ENCODE data around the gene MAPK11.

Gene MAPK11

DNA sequence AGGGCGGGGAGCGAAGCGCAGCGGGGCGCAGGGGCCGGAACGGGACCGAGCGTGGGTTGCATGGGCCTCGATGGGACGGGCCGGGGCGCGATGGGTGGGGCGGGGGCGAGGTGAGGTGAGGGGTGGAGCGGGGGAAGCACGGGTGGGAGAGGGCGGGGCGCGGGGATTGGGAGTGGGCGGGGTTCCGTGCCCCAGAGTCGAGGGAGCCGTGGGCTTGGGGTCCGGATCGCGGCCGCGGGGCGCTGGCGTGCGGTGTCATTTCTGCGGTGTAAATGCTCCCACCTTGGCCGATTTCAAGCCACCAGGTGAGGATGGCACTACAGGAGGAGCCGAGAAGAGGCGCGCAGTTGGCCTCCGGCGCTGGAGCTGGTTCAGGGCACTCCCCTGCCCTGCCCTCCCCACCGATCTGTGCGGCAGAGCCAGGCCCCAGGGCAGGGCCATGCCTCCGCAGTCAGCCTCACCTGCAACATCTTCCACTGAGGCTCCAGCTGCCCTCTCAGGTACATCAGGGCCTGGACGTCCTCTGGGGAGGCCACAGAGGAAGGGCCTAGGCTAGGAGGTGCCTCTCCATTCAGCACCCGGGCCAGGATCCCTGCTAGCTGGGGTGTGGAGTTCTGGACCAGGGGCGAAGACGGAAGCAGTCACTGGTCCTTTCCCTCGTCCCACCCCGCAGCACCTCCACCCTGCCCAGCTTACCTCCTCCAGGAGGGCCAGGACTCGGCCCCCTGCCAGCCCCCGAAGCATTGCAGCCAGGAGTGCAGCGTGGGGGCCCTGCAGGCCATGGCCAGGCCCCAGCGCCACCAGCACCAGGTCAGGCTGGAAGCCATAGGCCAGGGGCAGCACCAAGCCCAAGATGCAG is 24.7 kb downstream of the MAPK11 start:
- H2AFZ ChIP-seq (ENCODE audit: low read depth, low read length): peak overlapping the region; percentile 54
- H2BK120ac ChIP-seq (ENCODE audit: low read depth, low read length): peak overlapping the region; percentile 8
- DNase-seq: no peak
- WGBS: 22% methylated on average over 26 of the region's 53 CpGs
- H3K79me1 ChIP-seq (replicated peaks; ENCODE audit: low read length, poor library complexity, severe bottlenecking): peaks cover 37% of the 10 kb centered on the region
- H3K4me3 ChIP-seq (ENCODE audit: insufficient read depth in 1 of 2, low read depth in 1 of 2, low read length in 2 of 2): peak overlapping the region; percentile 92 to 93
- H2BK12ac ChIP-seq (ENCODE audit: low read length in 2 of 2): peak overlapping the region in 1 of 2 experiments; percentile 7
- H3K9ac ChIP-seq (ENCODE audit: low read length): peak overlapping the region; percentile 96
- peak overlapping the region; percentile 81 for H3K27ac ChIP-seq (ENCODE audit: low read length, poor library complexity, severe bottlenecking)
- no peaks in the 10 kb centered on the region for H3K9me3 ChIP-seq (ENCODE audit: control insufficient read depth, low read length)
- H3K14ac ChIP-seq (ENCODE audit: low read length in 2 of 2): peak overlapping the region in 1 of 2 experiments; percentile 93
- peak overlapping the region; percentile 94 for H4K8ac ChIP-seq (ENCODE audit: low read length)
- H3K4me2 ChIP-seq (ENCODE audit: low read length, poor library complexity, severe bottlenecking): peak overlapping the region; percentile 87
- H3K27me3 ChIP-seq (ENCODE audit: control insufficient read depth in 1 of 2, insufficient read depth in 1 of 2, low read length in 2 of 2): no peaks in the 10 kb centered on the region
- H3K4ac ChIP-seq (ENCODE audit: low read depth in 1 of 2, low read length in 2 of 2): peak overlapping the region; percentile 29 to 85
- H3K4me1 ChIP-seq (ENCODE audit: control insufficient read depth, insufficient read depth, low read depth, low read length): peaks cover 48% of the 10 kb centered on the region
- H3K36me3 ChIP-seq (ENCODE audit: control insufficient read depth in 1 of 2, insufficient read depth in 2 of 2, low read depth in 1 of 2, low read length in 2 of 2): peaks cover 26 to 51% of the 10 kb centered on the region in 2 experiments
- H4K91ac ChIP-seq (ENCODE audit: low read length): peak overlapping the region; percentile 93
- H3K23ac ChIP-seq (ENCODE audit: low read length in 2 of 2): no peak overlapping the region
- H2BK15ac ChIP-seq (ENCODE audit: low read depth, poor library complexity, severe bottlenecking): no peak overlapping the region
- H2BK5ac ChIP-seq (ENCODE audit: low read depth, low read length, poor library complexity, severe bottlenecking): no peak overlapping the region
- peak overlapping the region; percentile 85 to 97 for H3K18ac ChIP-seq (ENCODE audit: low read depth in 1 of 2, low read length in 2 of 2)
- no peak overlapping the region for H2AK5ac ChIP-seq (ENCODE audit: low read length, severe bottlenecking)

DNA sequence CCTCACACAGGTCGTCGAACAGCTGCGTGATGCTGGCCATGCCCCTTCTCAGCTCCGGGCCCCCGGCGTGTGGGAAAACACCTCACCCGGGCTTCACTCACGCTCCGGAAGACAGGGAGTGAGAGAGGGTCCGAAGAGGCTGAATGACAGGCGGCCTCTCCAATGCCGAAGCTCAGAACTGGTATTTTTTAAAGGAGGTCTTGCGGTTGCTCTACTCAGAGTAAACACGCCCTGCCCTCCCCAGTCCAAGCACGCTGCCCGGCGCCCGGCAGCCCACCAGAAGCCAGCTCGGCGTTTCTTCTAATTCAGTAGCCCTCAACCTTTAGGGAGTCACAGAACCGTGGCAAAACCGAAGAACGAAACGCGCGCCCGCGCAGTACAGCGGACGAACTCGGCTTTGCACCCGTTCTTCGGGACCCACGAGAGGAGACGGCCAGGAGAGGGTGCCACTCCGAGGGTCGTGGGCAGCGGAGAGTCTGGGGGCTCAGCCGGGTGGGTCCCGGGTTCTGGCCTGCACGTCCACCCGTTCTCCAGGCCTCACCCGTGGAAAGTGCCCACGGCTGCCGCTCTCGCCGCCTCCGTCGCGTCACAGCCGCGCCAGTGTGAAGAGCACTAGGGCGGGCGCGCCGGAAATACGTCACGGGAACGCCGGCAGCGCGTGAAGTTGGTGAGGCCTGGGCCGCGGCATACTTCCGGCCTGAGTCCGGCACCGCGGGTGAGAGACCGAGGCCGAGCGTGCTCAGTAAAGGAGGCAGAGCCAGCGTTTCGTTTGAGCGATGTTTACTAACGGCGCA is 25.6 kb downstream of the MAPK11 start, which contains the start of gene TUBGCP6:
Gene TUBGCP6, minus strand, starts transcription at position 604 of the 794 bp plus-strand sequence. Its CDS starts 564 bp downstream, at position 40.
- H3K9ac ChIP-seq (ENCODE audit: low read length): peak within 1 kb of the TSS; percentile 96
- H4K91ac ChIP-seq (ENCODE audit: low read length): peak within 1 kb of the TSS; percentile 93
- peak within 1 kb of the TSS in 1 of 2 experiments; percentile 93 for H3K14ac ChIP-seq (ENCODE audit: low read length in 2 of 2)
- peak within 1 kb of the TSS; percentile 8 for H2BK120ac ChIP-seq (ENCODE audit: low read depth, low read length)
- H4K8ac ChIP-seq (ENCODE audit: low read length): peak within 1 kb of the TSS; percentile 99
- H2BK15ac ChIP-seq (ENCODE audit: low read depth, poor library complexity, severe bottlenecking): no peak within 1 kb of the TSS
- peak within 1 kb of the TSS; percentile 92 to 93 for H3K4me3 ChIP-seq (ENCODE audit: insufficient read depth in 1 of 2, low read depth in 1 of 2, low read length in 2 of 2)
- H3K23ac ChIP-seq (ENCODE audit: low read length in 2 of 2): peak within 1 kb of the TSS in 1 of 2 experiments; percentile 48
- peak within 1 kb of the TSS; percentile 96 for H3K4me2 ChIP-seq (ENCODE audit: low read length, poor library complexity, severe bottlenecking)
- DNase-seq: peak; percentile 95
- peak within 1 kb of the TSS in 1 of 2 experiments; percentile 7 for H2BK12ac ChIP-seq (ENCODE audit: low read length in 2 of 2)
- peaks cover 32 to 50% of the 10 kb centered on the region in 2 experiments for H3K36me3 ChIP-seq (ENCODE audit: control insufficient read depth in 1 of 2, insufficient read depth in 2 of 2, low read depth in 1 of 2, low read length in 2 of 2)
- peak within 1 kb of the TSS; percentile 26 for H2AK5ac ChIP-seq (ENCODE audit: low read length, severe bottlenecking)
- H3K27ac ChIP-seq (ENCODE audit: low read length, poor library complexity, severe bottlenecking): peak within 1 kb of the TSS; percentile 81
- peak within 1 kb of the TSS; percentile 85 to 97 for H3K18ac ChIP-seq (ENCODE audit: low read depth in 1 of 2, low read length in 2 of 2)
- H3K9me3 ChIP-seq (ENCODE audit: control insufficient read depth, low read length): no peaks in the 10 kb centered on the region
- H2BK5ac ChIP-seq (ENCODE audit: low read depth, low read length, poor library complexity, severe bottlenecking): no peak within 1 kb of the TSS
- H3K27me3 ChIP-seq (ENCODE audit: control insufficient read depth in 1 of 2, insufficient read depth in 1 of 2, low read length in 2 of 2): no peaks in the 10 kb centered on the region
- H3K79me1 ChIP-seq (replicated peaks; ENCODE audit: low read length, poor library complexity, severe bottlenecking): peaks cover 36% of the 10 kb centered on the region
- peak within 1 kb of the TSS; percentile 54 for H2AFZ ChIP-seq (ENCODE audit: low read depth, low read length)
- under 1% methylated on average over 70 of the region's 76 CpGs for WGBS
- H3K4ac ChIP-seq (ENCODE audit: low read depth in 1 of 2, low read length in 2 of 2): peak within 1 kb of the TSS; percentile 84 to 85
- peaks cover 40% of the 10 kb centered on the region for H3K4me1 ChIP-seq (ENCODE audit: control insufficient read depth, insufficient read depth, low read depth, low read length)

DNA sequence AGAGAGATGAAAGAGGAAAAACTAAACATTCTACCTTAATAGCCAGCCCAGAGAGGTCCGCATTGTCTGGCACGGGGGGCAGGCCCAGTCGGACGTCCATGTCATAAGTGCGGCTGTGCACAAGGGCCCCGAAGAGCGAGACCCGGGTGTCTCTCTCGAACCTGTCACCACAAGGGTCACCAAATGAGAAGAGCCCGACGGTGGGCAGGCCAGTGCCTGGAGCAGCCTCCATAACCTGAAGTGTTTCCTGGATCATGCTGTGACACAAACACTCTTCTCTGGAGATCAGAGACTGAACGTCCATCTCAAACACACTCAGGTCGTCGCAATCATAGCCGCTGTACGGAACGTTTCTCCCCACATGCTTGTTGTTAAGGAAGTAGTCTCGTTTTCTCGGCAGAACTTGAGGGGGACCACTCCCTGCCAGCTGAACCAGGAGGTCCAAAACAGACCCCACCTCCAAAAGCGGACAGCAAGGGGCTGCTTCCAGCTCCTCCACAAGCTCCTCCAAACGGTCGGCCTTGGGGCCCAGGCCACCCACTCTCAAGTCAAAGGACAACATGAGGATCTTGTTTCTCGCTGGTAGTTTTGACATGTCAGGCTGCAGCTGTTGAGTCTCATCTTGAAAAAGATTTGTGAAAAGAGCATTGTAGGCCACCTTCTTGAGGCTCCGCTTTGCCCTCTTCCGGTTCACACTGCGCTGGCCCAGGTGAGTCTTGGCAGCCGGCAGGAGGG is 26.3 kb downstream of the MAPK11 start:
- no peaks in the 10 kb centered on the region for H3K9me3 ChIP-seq (ENCODE audit: control insufficient read depth, low read length)
- H3K9ac ChIP-seq (ENCODE audit: low read length): peak overlapping the region; percentile 96
- no peak overlapping the region for H2BK12ac ChIP-seq (ENCODE audit: low read length in 2 of 2)
- no peak overlapping the region for H4K8ac ChIP-seq (ENCODE audit: low read length)
- peak overlapping the region; percentile 96 for H3K4me2 ChIP-seq (ENCODE audit: low read length, poor library complexity, severe bottlenecking)
- H2AFZ ChIP-seq (ENCODE audit: low read depth, low read length): no peak overlapping the region
- no peak overlapping the region for H3K14ac ChIP-seq (ENCODE audit: low read length in 2 of 2)
- H2BK5ac ChIP-seq (ENCODE audit: low read depth, low read length, poor library complexity, severe bottlenecking): no peak overlapping the region
- no peak overlapping the region for H3K18ac ChIP-seq (ENCODE audit: low read depth in 1 of 2, low read length in 2 of 2)
- peak; percentile 37 for DNase-seq
- no peak overlapping the region for H4K91ac ChIP-seq (ENCODE audit: low read length)
- peaks cover 37% of the 10 kb centered on the region for H3K4me1 ChIP-seq (ENCODE audit: control insufficient read depth, insufficient read depth, low read depth, low read length)
- H3K23ac ChIP-seq (ENCODE audit: low read length in 2 of 2): peak overlapping the region in 1 of 2 experiments; percentile 48
- H2BK15ac ChIP-seq (ENCODE audit: low read depth, poor library complexity, severe bottlenecking): no peak overlapping the region
- 56% methylated on average over 26 of the region's 27 CpGs for WGBS
- peak overlapping the region; percentile 38 to 59 for H3K4ac ChIP-seq (ENCODE audit: low read depth in 1 of 2, low read length in 2 of 2)
- peak overlapping the region; percentile 92 to 93 for H3K4me3 ChIP-seq (ENCODE audit: insufficient read depth in 1 of 2, low read depth in 1 of 2, low read length in 2 of 2)
- H3K36me3 ChIP-seq (ENCODE audit: control insufficient read depth in 1 of 2, insufficient read depth in 2 of 2, low read depth in 1 of 2, low read length in 2 of 2): peaks cover 36 to 51% of the 10 kb centered on the region in 2 experiments
- H3K79me1 ChIP-seq (replicated peaks; ENCODE audit: low read length, poor library complexity, severe bottlenecking): peaks cover 35% of the 10 kb centered on the region
- peak overlapping the region; percentile 26 for H2AK5ac ChIP-seq (ENCODE audit: low read length, severe bottlenecking)
- H3K27ac ChIP-seq (ENCODE audit: low read length, poor library complexity, severe bottlenecking): no peak overlapping the region
- no peaks in the 10 kb centered on the region for H3K27me3 ChIP-seq (ENCODE audit: control insufficient read depth in 1 of 2, insufficient read depth in 1 of 2, low read length in 2 of 2)
- H2BK120ac ChIP-seq (ENCODE audit: low read depth, low read length): no peak overlapping the region
